PC-9 (cell line): ENCODE results near the gene MYH16.
"Not testable (repeated sequence)": the region's sequence is repeated elsewhere in the genome, so short reads cannot be mapped to it uniquely, and the experiment has no call there.

Source experiments
- CTCF ChIP-seq: fragments of 200-600 bp; sonication (generic); conservative IDR thresholded peaks from 2 replicates; pipeline ENCODE4 v1.6.1; 2017; ENCODE audit warnings: mixed run types, antibody characterized with exemption, mild to moderate bottlenecking, moderate library complexity
- EZH2 ChIP-seq: fragments of 200-600 bp; sonication (generic); IDR thresholded peaks from 2 replicates; pipeline ENCODE4 v1.8.0; 2017; ENCODE audit warnings: antibody characterized with exemption, low read depth

DNA sequence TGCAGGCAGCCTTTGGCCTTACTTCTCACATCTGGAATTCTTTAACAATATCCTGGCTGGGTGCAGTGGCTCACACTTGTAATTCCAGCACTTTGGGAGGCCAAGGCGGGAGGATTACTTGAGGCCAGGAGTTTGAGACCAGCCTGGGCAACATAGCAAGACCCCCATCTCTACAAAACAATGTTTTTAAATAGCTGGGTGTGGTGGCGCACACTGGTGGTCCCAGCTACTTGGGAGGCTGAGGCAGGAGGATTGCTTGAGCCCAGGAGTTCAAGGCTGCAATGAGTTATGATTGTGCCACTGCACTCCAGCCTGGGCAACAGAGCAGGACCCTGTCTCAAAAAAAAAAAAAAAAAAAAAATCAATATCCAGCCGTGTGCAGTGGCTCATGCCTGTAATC, 17.5 kb downstream of the MYH16 start:
- TF ChIP-seq CTCF, EZH2: not testable (repeated sequence)
